Stimulated activated effector memory CD8-positive, alpha-beta T cell treated with anti-CD3 and anti-CD28 coated beads, Interleukin-12 subunit alpha, Interleukin-12 subunit beta, amount 100 ng/mL, for 72 hours (primary cell): ENCODE data around the gene THOP1.

Experiments
- ATAC-seq: fragments of 150-1000 bp; cut with Tn5 transposase; 2 replicates; pipeline ENCODE4 v1.10.0; 2021
- DNase-seq, 2 donors: peaks; one replicate each; pipeline ENCODE4 v3.0.0; 2021 to 2022; ENCODE audit warnings: low spot score in 2 of 2
- H3K27ac Mint-ChIP-seq: one replicate; pipeline ENCODE4 v1.8.0; 2022; ENCODE audit warnings: mild to moderate bottlenecking, mixed read lengths
- H3K36me3 Mint-ChIP-seq: one replicate; pipeline ENCODE4 v1.8.0; 2022; ENCODE audit warnings: mild to moderate bottlenecking, mixed read lengths
- H3K4me1 Mint-ChIP-seq: one replicate; pipeline ENCODE4 v1.8.0; 2022; ENCODE audit warnings: mixed read lengths
- H3K4me3 Mint-ChIP-seq: one replicate; pipeline ENCODE4 v1.8.0; 2022; ENCODE audit warnings: mild to moderate bottlenecking, mixed read lengths
- H3K9me3 Mint-ChIP-seq: one replicate; pipeline ENCODE4 v1.8.0; 2022; ENCODE audit warnings: mixed read lengths

Gene THOP1

GRCh38 chr19:2802826-2803225 lies 17.5 kb downstream of the THOP1 start:
- no peak overlapping the region for H3K4me3 Mint-ChIP-seq
- peaks cover 47% of the 10 kb centered on the region for H3K36me3 Mint-ChIP-seq
- no peak for DNase-seq
- H3K9me3 Mint-ChIP-seq, result no peaks in the 10 kb centered on the region
- no peak overlapping the region for H3K27ac Mint-ChIP-seq
- ATAC-seq, result no peak
- H3K4me1 Mint-ChIP-seq, result peaks cover 18% of the 10 kb centered on the region

GRCh38 chr19:2803486-2804155 lies 18.3 kb downstream of the THOP1 start:
- H3K4me3 Mint-ChIP-seq, result no peak overlapping the region
- ATAC-seq (no peak), DNase-seq (no peak)
- peaks cover 18% of the 10 kb centered on the region for H3K4me1 Mint-ChIP-seq
- H3K36me3 Mint-ChIP-seq, result peaks cover 41% of the 10 kb centered on the region
- H3K9me3 Mint-ChIP-seq, result no peaks in the 10 kb centered on the region
- H3K27ac Mint-ChIP-seq, result no peak overlapping the region

GRCh38 chr19:2804156-2805004 lies 19.1 kb downstream of the THOP1 start:
- Mint-ChIP-seq H3K9me3 (no peaks in the 10 kb centered on the region), H3K36me3 (peaks cover 46% of the 10 kb centered on the region), H3K27ac (no peak overlapping the region), H3K4me3 (no peak overlapping the region), H3K4me1 (peaks cover 18% of the 10 kb centered on the region)
- ATAC-seq (no peak), DNase-seq (no peak)

GRCh38 chr19:2805261-2805900 lies 20.1 kb downstream of the THOP1 start:
- no peak for ATAC-seq
- no peaks in the 10 kb centered on the region for H3K9me3 Mint-ChIP-seq
- no peak for DNase-seq
- H3K4me3 Mint-ChIP-seq, result no peak overlapping the region
- peaks cover 18% of the 10 kb centered on the region for H3K4me1 Mint-ChIP-seq
- peaks cover 42% of the 10 kb centered on the region for H3K36me3 Mint-ChIP-seq
- no peak overlapping the region for H3K27ac Mint-ChIP-seq

- DNase-seq, result no peak
- no peak overlapping the region for H3K27ac Mint-ChIP-seq
- H3K9me3 Mint-ChIP-seq, result no peaks in the 10 kb centered on the region
- no peak overlapping the region for H3K4me3 Mint-ChIP-seq
- peaks cover 18% of the 10 kb centered on the region for H3K4me1 Mint-ChIP-seq
- ATAC-seq, result no peak
- H3K36me3 Mint-ChIP-seq, result peaks cover 38% of the 10 kb centered on the region
These were observed 20.8 kb downstream of the THOP1 start for GRCh38 chr19:2805991-2806649.

DNA sequence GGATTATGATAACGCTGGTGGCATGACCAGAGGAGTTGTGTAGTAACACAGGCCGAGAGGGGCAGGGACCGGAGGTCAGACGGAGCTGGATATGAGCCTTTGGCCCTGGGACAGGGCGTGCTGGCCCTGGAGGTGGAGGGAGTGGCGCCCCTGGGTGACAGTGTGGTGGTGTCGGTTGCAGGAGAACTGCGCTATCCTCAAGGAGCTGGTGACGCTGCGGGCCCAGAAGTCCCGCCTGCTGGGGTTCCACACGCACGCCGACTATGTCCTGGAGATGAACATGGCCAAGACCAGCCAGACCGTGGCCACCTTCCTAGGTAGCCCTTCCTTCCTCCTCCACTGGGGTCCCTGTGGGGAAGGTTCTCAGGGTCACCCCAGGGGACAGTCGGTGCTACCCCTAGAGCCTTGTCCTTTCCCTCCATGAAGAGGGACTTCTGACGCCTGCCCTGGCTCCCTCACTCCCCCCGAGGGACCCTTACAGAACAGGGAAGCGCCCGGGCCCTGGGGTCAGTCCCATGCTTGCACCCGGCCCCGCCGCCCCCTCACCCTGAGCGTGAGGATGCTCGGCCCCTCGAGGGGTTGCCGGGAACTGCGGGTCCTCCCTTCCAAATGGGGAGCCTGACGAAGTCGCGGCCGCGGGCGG lies 21.6 kb downstream of the THOP1 start:
- DNase-seq, result no peak
- no peak overlapping the region for H3K4me3 Mint-ChIP-seq
- H3K27ac Mint-ChIP-seq, result no peak overlapping the region
- H3K36me3 Mint-ChIP-seq, result peaks cover 38% of the 10 kb centered on the region
- H3K4me1 Mint-ChIP-seq, result peaks cover 18% of the 10 kb centered on the region
- no peak for ATAC-seq
- no peaks in the 10 kb centered on the region for H3K9me3 Mint-ChIP-seq

DNA sequence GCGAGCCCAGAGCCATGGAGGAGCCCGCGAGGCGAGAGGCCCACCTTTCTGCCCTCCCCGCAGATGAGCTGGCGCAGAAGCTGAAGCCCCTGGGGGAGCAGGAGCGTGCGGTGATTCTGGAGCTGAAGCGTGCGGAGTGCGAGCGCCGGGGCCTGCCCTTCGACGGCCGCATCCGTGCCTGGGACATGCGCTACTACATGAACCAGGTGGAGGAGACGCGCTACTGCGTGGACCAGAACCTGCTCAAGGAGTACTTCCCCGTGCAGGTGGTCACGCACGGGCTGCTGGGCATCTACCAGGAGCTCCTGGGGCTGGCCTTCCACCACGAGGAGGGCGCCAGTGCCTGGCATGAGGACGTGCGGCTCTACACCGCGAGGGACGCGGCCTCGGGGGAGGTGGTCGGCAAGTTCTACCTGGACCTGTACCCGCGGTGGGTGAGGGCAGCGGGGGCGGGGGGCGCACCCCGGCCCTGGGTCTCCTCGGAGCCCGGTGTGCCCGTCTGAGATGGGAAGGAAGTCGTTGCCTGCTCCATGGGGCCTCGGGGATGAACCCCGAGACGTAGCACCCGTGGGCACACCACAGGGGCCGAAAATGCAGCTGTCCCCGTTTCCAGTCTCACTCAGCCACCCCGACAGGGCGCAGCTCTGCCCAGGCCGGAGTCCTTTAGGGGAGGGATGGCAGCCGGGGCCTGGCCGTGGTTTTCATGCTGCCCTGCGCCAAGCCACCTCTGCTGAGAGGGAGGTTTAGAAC lies 22.3 kb downstream of the THOP1 start:
- H3K9me3 Mint-ChIP-seq, result no peaks in the 10 kb centered on the region
- H3K36me3 Mint-ChIP-seq, result peaks cover 40% of the 10 kb centered on the region
- H3K4me1 Mint-ChIP-seq, result peaks cover 16% of the 10 kb centered on the region
- no peak overlapping the region for H3K4me3 Mint-ChIP-seq
- no peak overlapping the region for H3K27ac Mint-ChIP-seq
- DNase-seq (no peak), ATAC-seq (no peak)

DNA sequence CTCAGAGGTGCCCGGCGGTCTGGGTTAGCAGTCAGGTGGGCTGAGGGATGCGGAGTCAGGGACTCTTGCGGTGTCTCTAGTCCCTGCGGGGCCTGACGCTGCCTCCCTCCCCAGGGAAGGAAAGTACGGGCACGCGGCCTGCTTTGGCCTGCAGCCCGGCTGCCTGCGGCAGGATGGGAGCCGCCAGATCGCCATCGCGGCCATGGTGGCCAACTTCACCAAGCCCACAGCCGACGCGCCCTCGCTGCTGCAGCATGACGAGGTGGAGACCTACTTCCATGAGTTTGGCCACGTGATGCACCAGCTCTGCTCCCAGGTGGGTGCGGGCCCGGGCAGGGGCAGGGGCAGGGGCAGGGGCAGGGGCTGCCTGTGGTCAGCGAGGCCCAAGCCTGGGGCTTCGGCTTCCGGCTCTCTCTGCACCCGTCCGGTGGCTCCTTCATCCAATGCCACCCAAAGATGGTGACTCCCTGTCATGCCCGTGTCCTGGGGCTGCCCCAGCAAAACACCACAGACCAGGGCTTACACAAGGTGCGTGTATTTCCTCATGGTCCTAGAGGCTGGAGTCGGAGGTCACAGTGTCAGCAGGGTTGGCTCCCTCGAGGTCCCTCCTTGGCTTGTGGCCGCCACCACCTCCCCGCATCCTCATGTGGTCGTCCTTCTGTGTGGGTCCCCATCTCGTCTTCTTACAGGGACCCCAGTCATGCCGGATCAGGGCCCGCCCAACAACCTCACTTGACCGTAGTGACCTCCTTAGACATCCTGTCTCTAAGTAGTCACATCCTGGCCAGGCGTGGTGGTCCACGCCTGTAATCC lies 23.0 kb downstream of the THOP1 start:
- H3K27ac Mint-ChIP-seq, result no peak overlapping the region
- ATAC-seq (no peak), DNase-seq (no peak)
- peaks cover 35% of the 10 kb centered on the region for H3K36me3 Mint-ChIP-seq
- H3K4me3 Mint-ChIP-seq, result no peak overlapping the region
- no peaks in the 10 kb centered on the region for H3K9me3 Mint-ChIP-seq
- peaks cover 9% of the 10 kb centered on the region for H3K4me1 Mint-ChIP-seq

DNA sequence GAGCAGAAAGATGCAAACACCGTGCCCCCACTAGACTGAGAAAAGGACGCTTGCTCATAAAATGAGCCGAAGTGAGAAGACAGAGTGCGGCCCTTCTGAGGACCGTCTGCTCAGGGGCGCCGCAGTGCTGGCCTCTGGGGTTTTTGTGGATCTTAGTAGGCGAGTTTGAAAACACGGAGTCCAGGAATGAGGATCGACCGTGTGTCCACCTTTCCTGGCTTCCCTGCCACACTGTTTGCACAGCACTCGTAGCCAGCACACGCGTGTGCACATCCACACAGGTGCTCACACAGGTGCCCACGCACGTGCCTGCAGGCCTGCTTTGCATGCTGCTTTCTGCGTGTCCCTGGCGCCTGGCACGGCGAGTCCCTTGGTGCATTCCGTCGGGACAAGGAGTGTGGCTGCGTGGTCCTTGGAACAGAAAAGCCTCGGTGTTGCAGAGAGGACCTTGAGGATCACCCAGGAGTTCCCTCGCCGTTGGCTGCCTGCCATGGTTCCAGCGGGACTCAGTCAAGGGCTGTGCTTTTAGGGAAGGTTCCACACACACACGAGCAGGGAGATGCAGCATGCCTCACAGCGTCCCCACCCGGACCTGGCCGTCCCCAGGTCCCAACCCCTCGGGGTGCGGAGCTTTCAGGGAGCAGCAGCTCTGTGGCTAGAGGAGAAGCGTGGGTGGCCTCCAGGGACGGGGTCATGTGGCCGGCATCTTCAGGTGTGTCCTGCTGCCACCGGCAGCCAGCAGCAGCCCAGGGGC lies 24.3 kb downstream of the THOP1 start:
- ATAC-seq, result no peak
- Mint-ChIP-seq H3K4me1 (no peaks in the 10 kb centered on the region), H3K36me3 (peaks cover 28% of the 10 kb centered on the region), H3K9me3 (no peaks in the 10 kb centered on the region), H3K4me3 (no peak overlapping the region), H3K27ac (no peak overlapping the region)
- DNase-seq, result no peak

DNA sequence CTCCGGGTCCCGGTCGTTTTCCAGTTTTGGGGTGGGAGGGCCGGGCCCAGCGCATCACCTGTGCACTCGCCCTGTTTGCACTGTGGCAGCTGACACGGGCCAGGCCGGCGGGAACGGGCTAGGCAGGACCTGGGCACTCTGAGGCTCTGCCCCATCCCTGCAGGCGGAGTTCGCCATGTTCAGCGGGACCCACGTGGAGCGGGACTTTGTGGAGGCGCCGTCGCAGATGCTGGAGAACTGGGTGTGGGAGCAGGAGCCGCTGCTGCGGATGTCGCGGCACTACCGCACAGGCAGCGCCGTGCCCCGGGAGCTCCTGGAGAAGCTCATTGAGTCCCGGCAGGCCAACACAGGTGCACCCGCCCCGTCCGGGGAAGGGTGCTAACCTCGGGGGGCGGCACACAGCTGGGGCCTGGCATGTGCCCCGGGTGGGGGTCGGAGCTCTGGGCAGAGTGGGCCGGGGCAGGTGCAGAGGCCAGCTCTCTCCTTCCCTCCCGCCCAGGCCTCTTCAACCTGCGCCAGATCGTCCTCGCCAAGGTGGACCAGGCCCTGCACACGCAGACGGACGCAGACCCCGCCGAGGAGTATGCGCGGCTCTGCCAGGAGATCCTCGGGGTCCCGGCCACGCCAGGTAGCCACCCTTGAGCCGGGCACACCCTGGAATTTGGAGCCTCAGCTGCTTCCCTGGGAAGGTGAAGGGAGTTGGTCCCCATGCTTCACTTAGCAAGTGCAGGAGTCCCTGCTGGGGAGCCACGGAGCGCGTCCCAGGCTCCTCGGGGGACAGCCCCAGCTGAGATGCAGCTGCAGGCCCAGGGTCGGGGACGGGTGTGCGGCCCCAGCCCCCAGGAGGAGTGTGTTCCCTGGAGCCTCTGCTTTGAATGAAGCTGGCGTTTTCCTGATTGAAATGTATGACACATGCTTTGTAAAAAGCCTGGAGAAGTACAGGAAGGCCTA lies 25.1 kb downstream of the THOP1 start:
- H3K4me1 Mint-ChIP-seq, result no peaks in the 10 kb centered on the region
- H3K9me3 Mint-ChIP-seq, result no peaks in the 10 kb centered on the region
- H3K27ac Mint-ChIP-seq, result no peak overlapping the region
- H3K36me3 Mint-ChIP-seq, result peaks cover 24% of the 10 kb centered on the region
- no peak for DNase-seq
- H3K4me3 Mint-ChIP-seq, result no peak overlapping the region
- no peak for ATAC-seq

DNA sequence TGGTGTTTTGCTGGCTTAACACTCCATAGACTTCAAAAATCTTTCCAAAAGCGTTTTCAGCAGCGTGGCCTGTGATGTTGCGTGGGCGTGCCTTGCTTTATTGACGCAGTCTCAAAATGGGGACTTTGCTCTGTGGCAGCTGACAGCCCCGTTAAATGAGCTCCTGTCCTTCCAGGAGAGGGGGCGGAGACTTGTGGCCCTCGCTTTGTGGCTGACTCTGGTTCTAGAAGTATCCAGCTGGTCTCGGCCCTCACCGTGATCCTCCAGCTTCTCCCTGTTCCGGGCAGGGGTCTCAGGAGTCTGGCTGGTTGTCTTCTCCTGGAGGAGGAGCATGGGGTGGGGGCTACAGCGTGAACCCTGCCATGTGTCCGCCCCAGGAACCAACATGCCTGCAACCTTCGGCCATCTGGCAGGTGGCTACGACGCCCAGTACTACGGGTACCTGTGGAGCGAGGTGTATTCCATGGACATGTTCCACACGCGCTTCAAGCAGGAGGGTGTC lies 26.0 kb downstream of the THOP1 start:
- no peaks in the 10 kb centered on the region for H3K4me1 Mint-ChIP-seq
- peaks cover 22% of the 10 kb centered on the region for H3K36me3 Mint-ChIP-seq
- no peak for ATAC-seq

GRCh38 chr19:2811735-2812413 lies 26.6 kb downstream of the THOP1 start:
- no peak overlapping the region for H3K4me3 Mint-ChIP-seq

More for the DNA sequence above, 26.0 kb downstream of the THOP1 start:
- DNase-seq, result no peak
- H3K27ac Mint-ChIP-seq, result no peak overlapping the region
- H3K4me3 Mint-ChIP-seq, result no peak overlapping the region
- no peaks in the 10 kb centered on the region for H3K9me3 Mint-ChIP-seq

More at GRCh38 chr19:2811735-2812413, 26.6 kb downstream of the THOP1 start:
- DNase-seq (no peak), ATAC-seq (no peak)
- peaks cover 22% of the 10 kb centered on the region for H3K36me3 Mint-ChIP-seq
- no peak overlapping the region for H3K27ac Mint-ChIP-seq
- no peaks in the 10 kb centered on the region for H3K4me1 Mint-ChIP-seq
- no peaks in the 10 kb centered on the region for H3K9me3 Mint-ChIP-seq
